ENCODE results near the gene DSCAM. TPM values are rescaled to one million over a fixed set of nuclear protein-coding genes. Genes with fewer than 3 reads are reported as not detected.

The DSCAM gene
- total RNA-seq, 1 experiment from 2014 or later: 0.13 TPM

- POLR2A ChIA-PET: no interaction called here
- CTCF ChIA-PET: interaction anchor here (1.5 kb wide), 1 partner anchor 18 kb away, joined by 5 read pairs; no protein-coding TSS in a partner anchor
- TF ChIP-seq TEAD4 (CRISPR knock-in tag; IDR thresholded peaks at IDR 0.05) (no peak), GRHL2 (CRISPR knock-in tag; IDR thresholded peaks at IDR 0.05; ENCODE audit: insufficient replicate concordance, severe bottlenecking) (no peak), IRF1 (CRISPR knock-in tag; IDR thresholded peaks at IDR 0.05) (no peak), IRF2 (CRISPR knock-in tag; IDR thresholded peaks at IDR 0.05; ENCODE audit: borderline replicate concordance, low read depth) (no peak), ATF1 (CRISPR knock-in tag; IDR thresholded peaks at IDR 0.05) (no peak), TCF7 (CRISPR knock-in tag; IDR thresholded peaks at IDR 0.05; ENCODE audit: low read depth) (no peak), SP1 (CRISPR knock-in tag; conservative IDR thresholded peaks at IDR 0.05) (no peak), ZNF121 (CRISPR knock-in tag; IDR thresholded peaks at IDR 0.05) (no peak), KAT7 (CRISPR knock-in tag; IDR thresholded peaks at IDR 0.05; ENCODE audit: borderline replicate concordance) (no peak), ZNF416 (CRISPR knock-in tag; IDR thresholded peaks at IDR 0.05) (no peak), SOX15 (CRISPR knock-in tag; IDR thresholded peaks at IDR 0.05) (no peak), JAZF1 (CRISPR knock-in tag; IDR thresholded peaks at IDR 0.05) (no peak), PREB (CRISPR knock-in tag; IDR thresholded peaks at IDR 0.05; ENCODE audit: borderline replicate concordance) (no peak)
- TF ChIP-seq, protein P1, sequence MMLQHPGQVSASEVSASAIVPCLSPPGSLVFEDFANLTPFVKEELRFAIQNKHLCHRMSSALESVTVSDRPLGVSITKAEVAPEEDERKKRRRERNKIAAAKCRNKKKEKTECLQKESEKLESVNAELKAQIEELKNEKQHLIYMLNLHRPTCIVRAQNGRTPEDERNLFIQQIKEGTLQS (CRISPR knock-in tag; conservative IDR thresholded peaks at IDR 0.05): no peak
- TF ChIP-seq, protein P2, sequence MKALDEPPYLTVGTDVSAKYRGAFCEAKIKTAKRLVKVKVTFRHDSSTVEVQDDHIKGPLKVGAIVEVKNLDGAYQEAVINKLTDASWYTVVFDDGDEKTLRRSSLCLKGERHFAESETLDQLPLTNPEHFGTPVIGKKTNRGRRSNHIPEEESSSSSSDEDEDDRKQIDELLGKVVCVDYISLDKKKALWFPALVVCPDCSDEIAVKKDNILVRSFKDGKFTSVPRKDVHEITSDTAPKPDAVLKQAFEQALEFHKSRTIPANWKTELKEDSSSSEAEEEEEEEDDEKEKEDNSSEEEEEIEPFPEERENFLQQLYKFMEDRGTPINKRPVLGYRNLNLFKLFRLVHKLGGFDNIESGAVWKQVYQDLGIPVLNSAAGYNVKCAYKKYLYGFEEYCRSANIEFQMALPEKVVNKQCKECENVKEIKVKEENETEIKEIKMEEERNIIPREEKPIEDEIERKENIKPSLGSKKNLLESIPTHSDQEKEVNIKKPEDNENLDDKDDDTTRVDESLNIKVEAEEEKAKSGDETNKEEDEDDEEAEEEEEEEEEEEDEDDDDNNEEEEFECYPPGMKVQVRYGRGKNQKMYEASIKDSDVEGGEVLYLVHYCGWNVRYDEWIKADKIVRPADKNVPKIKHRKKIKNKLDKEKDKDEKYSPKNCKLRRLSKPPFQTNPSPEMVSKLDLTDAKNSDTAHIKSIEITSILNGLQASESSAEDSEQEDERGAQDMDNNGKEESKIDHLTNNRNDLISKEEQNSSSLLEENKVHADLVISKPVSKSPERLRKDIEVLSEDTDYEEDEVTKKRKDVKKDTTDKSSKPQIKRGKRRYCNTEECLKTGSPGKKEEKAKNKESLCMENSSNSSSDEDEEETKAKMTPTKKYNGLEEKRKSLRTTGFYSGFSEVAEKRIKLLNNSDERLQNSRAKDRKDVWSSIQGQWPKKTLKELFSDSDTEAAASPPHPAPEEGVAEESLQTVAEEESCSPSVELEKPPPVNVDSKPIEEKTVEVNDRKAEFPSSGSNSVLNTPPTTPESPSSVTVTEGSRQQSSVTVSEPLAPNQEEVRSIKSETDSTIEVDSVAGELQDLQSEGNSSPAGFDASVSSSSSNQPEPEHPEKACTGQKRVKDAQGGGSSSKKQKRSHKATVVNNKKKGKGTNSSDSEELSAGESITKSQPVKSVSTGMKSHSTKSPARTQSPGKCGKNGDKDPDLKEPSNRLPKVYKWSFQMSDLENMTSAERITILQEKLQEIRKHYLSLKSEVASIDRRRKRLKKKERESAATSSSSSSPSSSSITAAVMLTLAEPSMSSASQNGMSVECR (CRISPR knock-in tag; IDR thresholded peaks at IDR 0.05; ENCODE audit: borderline replicate concordance): no peak
- TF ChIP-seq, protein P3, sequence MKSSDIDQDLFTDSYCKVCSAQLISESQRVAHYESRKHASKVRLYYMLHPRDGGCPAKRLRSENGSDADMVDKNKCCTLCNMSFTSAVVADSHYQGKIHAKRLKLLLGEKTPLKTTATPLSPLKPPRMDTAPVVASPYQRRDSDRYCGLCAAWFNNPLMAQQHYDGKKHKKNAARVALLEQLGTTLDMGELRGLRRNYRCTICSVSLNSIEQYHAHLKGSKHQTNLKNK (CRISPR knock-in tag; IDR thresholded peaks at IDR 0.05): no peak
- ATAC-seq: no peak
- H3K36me3 Mint-ChIP-seq: no peaks in the 10 kb centered on the region
- DNase-seq (ENCODE audit: low spot score): no peak
- H3K27ac Mint-ChIP-seq: no peak overlapping the region
- H3K27me3 Mint-ChIP-seq (ENCODE audit: low read depth): peaks cover 2% of the 10 kb centered on the region; the same call in 1 of the 2 replicates
- H3K4me3 Mint-ChIP-seq: no peak overlapping the region
- no peaks in the 10 kb centered on the region for H3K9me3 Mint-ChIP-seq
- peaks cover 3% of the 10 kb centered on the region for H3K4me1 Mint-ChIP-seq
These were observed 684.9 kb downstream of the DSCAM start for GRCh38 chr21:40162075-40162474.

DNA sequence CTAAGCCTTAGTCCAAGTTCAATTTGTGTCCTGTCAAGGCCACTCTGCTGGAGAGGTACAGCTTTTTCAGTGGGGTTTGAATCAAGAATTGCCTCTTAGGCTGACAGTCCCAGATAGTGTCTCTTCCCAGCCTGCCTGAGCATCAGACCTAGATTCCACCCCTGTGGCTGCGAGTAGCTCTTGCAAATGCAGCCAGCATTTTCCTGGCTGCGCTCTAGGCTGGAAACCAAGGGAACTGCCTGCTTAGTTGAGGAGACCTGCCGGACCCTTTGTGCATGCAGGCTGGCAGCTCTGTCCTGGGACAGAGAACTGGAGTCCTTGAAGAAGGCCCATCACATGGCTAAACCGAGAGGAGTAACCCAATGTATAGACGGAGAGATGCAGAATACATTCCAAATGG lies 686.0 kb downstream of the DSCAM start:
- ChIA-PET CTCF (interaction anchor here (1.0 to 1.3 kb wide), 2 partner anchors 17 to 226 kb away, joined by 3 to 6 read pairs; no protein-coding TSS in a partner anchor), POLR2A (no interaction called here)
- Mint-ChIP-seq H3K27me3 (ENCODE audit: low read depth) (peaks cover 2% of the 10 kb centered on the region; the same call in 1 of the 2 replicates), H3K4me3 (no peak overlapping the region), H3K36me3 (no peaks in the 10 kb centered on the region), H3K27ac (no peak overlapping the region), H3K9me3 (no peaks in the 10 kb centered on the region), H3K4me1 (peaks cover 3% of the 10 kb centered on the region)
- DNase-seq (ENCODE audit: low spot score) (no peak), ATAC-seq (peak; percentile 44)
- no peak for TF ChIP-seq FOXJ3 (CRISPR knock-in tag; IDR thresholded peaks at IDR 0.05; ENCODE audit: borderline replicate concordance)
- no peak for TF ChIP-seq GABPB1 (CRISPR knock-in tag; IDR thresholded peaks at IDR 0.05)
- TF ChIP-seq, protein P3 (CRISPR knock-in tag; IDR thresholded peaks at IDR 0.05): no peak
- TF ChIP-seq HMGA2 (CRISPR knock-in tag; IDR thresholded peaks at IDR 0.05): no peak
- TF ChIP-seq NFYB (CRISPR knock-in tag; conservative IDR thresholded peaks at IDR 0.05; ENCODE audit: low read depth): no peak
- no peak for TF ChIP-seq CREM (CRISPR knock-in tag; IDR thresholded peaks at IDR 0.05)
- TF ChIP-seq AFF4 (CRISPR knock-in tag; IDR thresholded peaks at IDR 0.05; ENCODE audit: borderline replicate concordance): no peak
- no peak for TF ChIP-seq E2F1 (CRISPR knock-in tag; IDR thresholded peaks at IDR 0.05)
